NB4 (cell line): ENCODE data around the gene PF4V1.

Source experiments
- CTCF ChIP-seq: IDR thresholded peaks from one replicate; pipeline ENCODE4 v1.5.1; 2012; ENCODE audit warnings: low read depth, low read length
- MAX ChIP-seq: IDR thresholded peaks from 2 replicates; pipeline ENCODE4 v1.6.1; 2011; ENCODE audit warnings: low read depth, low read length
- POLR2A ChIP-seq: IDR thresholded peaks from 2 replicates; pipeline ENCODE4 v1.6.1; 2011; ENCODE audit warnings: mild to moderate bottlenecking; ENCODE audit not compliant: insufficient read length; ENCODE audit errors: extremely low read depth

GRCh38 chr4:73874386-73874785 lies 21.3 kb downstream of the PF4V1 start:
- TF ChIP-seq CTCF (no peak), POLR2A (no peak), MAX (no peak)
